ENCODE results near the gene SLC13A4. TPM values are rescaled to one million over a fixed set of nuclear protein-coding genes. Genes with fewer than 3 reads are reported as not detected.

The SLC13A4 gene
- total RNA-seq, 1 experiment from 2014 or later = not detected

GRCh38 chr7:135634191-135634878 lies 93.7 kb downstream of the SLC13A4 start:
- POLR2A ChIA-PET (ENCODE audit: low non-redundant PET) = no interaction called here
- H3K4me3 ChIP-seq (ENCODE audit: low read depth, low read length, poor library complexity, severe bottlenecking) = no peak overlapping the region
- H3K27ac ChIP-seq (ENCODE audit: low read depth, low read length, poor library complexity, severe bottlenecking) = no peak overlapping the region
- H3K36me3 ChIP-seq (ENCODE audit: insufficient read depth, low read length, poor library complexity, severe bottlenecking) = peaks cover 81% of the 10 kb centered on the region
- CTCF ChIA-PET = no interaction called here
- DNase-seq (ENCODE audit: low spot score) = no peak
- no peaks in the 10 kb centered on the region for H3K9me3 ChIP-seq (ENCODE audit: low read depth, low read length, poor library complexity, severe bottlenecking)
- no peaks in the 10 kb centered on the region for H3K4me1 ChIP-seq (ENCODE audit: insufficient read depth, low read length, poor library complexity, severe bottlenecking)
- no TSS peak for BruUV-seq (replicated peaks)
- TF ChIP-seq CTCF (conservative IDR thresholded peaks at IDR 0.05; ENCODE audit: low read depth, low read length) (no peak), EZH2 (IDR thresholded peaks at IDR 0.05; ENCODE audit: borderline replicate concordance, low read depth, low read length, poor library complexity, severe bottlenecking) (no peak)
- intact Hi-C loops (cut with micrococcal nuclease; ENCODE audit: unreplicated experiment) = no loop called here
- H3K27me3 ChIP-seq (replicated peaks; ENCODE audit: insufficient read depth, low read depth, low read length, poor library complexity) = no peaks in the 10 kb centered on the region

Other genes starting within 250 kb of the SLC13A4 start
- gene CNOT4, start 218.1 kb downstream of the SLC13A4 start, total RNA-seq (2021) = 24.1 and 24.6 TPM in 2 replicates
- gene NUP205, start 170.3 kb downstream of the SLC13A4 start, total RNA-seq (2021) = 146 and 148 TPM in 2 replicates
- 32.1 and 33.4 TPM in 2 replicates for gene STMP1, start 65.7 kb downstream of the SLC13A4 start, total RNA-seq (2021)
- gene FAM180A, start 20.6 kb upstream of the SLC13A4 start, total RNA-seq (2021) = not detected in 2 replicates
- 152 and 166 TPM in 2 replicates for gene MTPN, start 249.2 kb upstream of the SLC13A4 start, total RNA-seq (2021)